HepG2 (cell line): ENCODE data around the gene KATNB1. TPM values are rescaled to one million over a fixed set of nuclear protein-coding genes. Genes with fewer than 3 reads are reported as not detected.

Experiments used
- AKAP8 ChIP-seq: sonication (generic); formaldehyde crosslinking; IDR thresholded peaks from 2 replicates; pipeline ENCODE4 v1.5.1; 2020; ENCODE audit warnings: mild to moderate bottlenecking, missing genetic modification reagents
- CENPX ChIP-seq: sonication (generic); formaldehyde crosslinking; IDR thresholded peaks from 2 replicates; pipeline ENCODE4 v1.9.0; 2021; ENCODE audit warnings: mild to moderate bottlenecking, missing genetic modification reagents, moderate library complexity
- FOXO1 ChIP-seq: sonication (generic); formaldehyde crosslinking; IDR thresholded peaks from 2 replicates; pipeline ENCODE4 v1.4.0; 2020; ENCODE audit warnings: missing genetic modification reagents
- HCFC1 ChIP-seq: fragments of 150-350 bp; IDR thresholded peaks from 2 replicates; pipeline ENCODE4 v1.6.1; 2014; ENCODE audit warnings: low read depth, low read length
- HES4 ChIP-seq: sonication (generic); formaldehyde crosslinking; IDR thresholded peaks from 2 replicates; pipeline ENCODE4 v1.9.0; 2021; ENCODE audit warnings: mild to moderate bottlenecking, missing genetic modification reagents, borderline replicate concordance
- REL ChIP-seq: sonication (generic); formaldehyde crosslinking; conservative IDR thresholded peaks from 2 replicates; pipeline ENCODE4 v1.8.0; 2022; ENCODE audit warnings: mild to moderate bottlenecking, missing genetic modification reagents, moderate library complexity
- SMAD9 ChIP-seq: sonication (generic); formaldehyde crosslinking; IDR thresholded peaks from 2 replicates; pipeline ENCODE4 v1.5.1; 2020; ENCODE audit warnings: mild to moderate bottlenecking, missing genetic modification reagents
- TSC22D2 ChIP-seq: sonication (generic); formaldehyde crosslinking; IDR thresholded peaks from 2 replicates; pipeline ENCODE4 v1.5.1; 2020; ENCODE audit warnings: missing genetic modification reagents, mild to moderate bottlenecking, borderline replicate concordance
- YEATS4 ChIP-seq: sonication (generic); formaldehyde crosslinking; IDR thresholded peaks from 2 replicates; pipeline ENCODE4 v1.4.0; 2020; ENCODE audit warnings: missing genetic modification reagents, borderline replicate concordance
- ZNF101 ChIP-seq: sonication (generic); formaldehyde crosslinking; IDR thresholded peaks from 2 replicates; pipeline ENCODE4 v1.4.0; 2020; ENCODE audit warnings: mild to moderate bottlenecking, low read depth, missing genetic modification reagents, borderline replicate concordance
- ZNF292 ChIP-seq: sonication (generic); formaldehyde crosslinking; IDR thresholded peaks from 2 replicates; pipeline ENCODE4 v1.8.1; 2022; ENCODE audit warnings: mild to moderate bottlenecking, low read depth, missing genetic modification reagents, borderline replicate concordance
- ZNF768 ChIP-seq: sonication (generic); formaldehyde crosslinking; IDR thresholded peaks from 2 replicates; pipeline ENCODE4 v1.4.0; 2020; ENCODE audit warnings: missing genetic modification reagents
- polyA plus RNA-seq, 8 experiments: library from polyadenylated mRNA; depleted of rRNA in 3 of 8; stranded (reverse) in 7 of 8; unstranded in 1 of 8; fragments of >200 nt; fragmentation: Illumina TruSeq in 4 of 8; extraction: Trizol in 4 of 8; gene quantifications; 2 replicates each; pipeline versions ENCODE4 v1.2.1 to v1.2.3, GENCODE V29; 2011 to 2016; ENCODE audit warnings: low read depth in 4 of 8, missing spikeins in 1 of 8, mixed read lengths in 1 of 8; ENCODE audit not compliant: insufficient read depth in 1 of 8
- total RNA-seq, 5 experiments: library from RNA; depleted of rRNA; stranded (reverse); fragments of >200 nt; fragmentation: Illumina TruSeq; extraction: Trizol; gene quantifications; 2 replicates each; pipeline ENCODE4 v1.2.3, GENCODE V29; 2016; ENCODE audit warnings: low read depth in 1 of 5
- TF ChIP-seq, protein P1 (sequence below): sonication (generic); formaldehyde crosslinking; IDR thresholded peaks from 2 replicates; pipeline ENCODE4 v1.4.0; 2020; ENCODE audit warnings: missing genetic modification reagents, mild to moderate bottlenecking, borderline replicate concordance
- TF ChIP-seq, protein P2 (sequence below): sonication (generic); formaldehyde crosslinking; IDR thresholded peaks from 2 replicates; pipeline ENCODE4 v1.4.0; 2020; ENCODE audit warnings: mild to moderate bottlenecking, missing genetic modification reagents

The KATNB1 gene
- total and polyA plus RNA-seq, 2 of the 13 experiments (the other 11 are each of a cell fraction or from before 2014, with no cell fraction given), result 31.5 to 43.5 TPM

DNA sequence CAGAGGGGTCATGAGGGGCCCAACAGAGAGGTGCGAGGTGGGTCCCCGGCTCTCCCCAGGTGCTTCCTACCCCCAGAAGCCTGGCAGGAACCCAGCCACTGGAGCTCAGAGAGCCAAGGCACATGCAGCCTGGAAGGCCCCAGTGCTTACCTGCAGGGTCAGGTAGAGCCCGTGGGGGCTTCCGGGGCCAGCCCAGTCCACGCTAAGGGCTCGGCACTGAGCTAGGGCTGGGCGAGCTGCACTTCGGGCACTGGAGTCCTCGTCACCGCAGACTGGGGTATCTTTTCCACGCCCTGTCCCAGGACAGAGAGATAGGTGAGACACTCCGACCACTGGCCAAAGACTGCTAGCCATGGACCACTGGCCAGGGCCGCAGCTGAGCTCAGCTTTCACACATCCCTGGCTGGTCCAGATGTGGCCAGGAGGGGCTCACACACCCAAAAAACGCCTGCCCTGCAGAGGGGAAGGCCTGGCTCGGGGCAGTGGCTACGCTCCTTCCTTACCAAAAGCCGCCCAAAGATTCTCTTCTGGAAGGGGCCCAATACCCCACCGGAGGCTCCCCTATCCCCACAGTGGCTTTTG, 59.4 kb downstream of the KATNB1 start (continued):
- TF ChIP-seq, protein P1, sequence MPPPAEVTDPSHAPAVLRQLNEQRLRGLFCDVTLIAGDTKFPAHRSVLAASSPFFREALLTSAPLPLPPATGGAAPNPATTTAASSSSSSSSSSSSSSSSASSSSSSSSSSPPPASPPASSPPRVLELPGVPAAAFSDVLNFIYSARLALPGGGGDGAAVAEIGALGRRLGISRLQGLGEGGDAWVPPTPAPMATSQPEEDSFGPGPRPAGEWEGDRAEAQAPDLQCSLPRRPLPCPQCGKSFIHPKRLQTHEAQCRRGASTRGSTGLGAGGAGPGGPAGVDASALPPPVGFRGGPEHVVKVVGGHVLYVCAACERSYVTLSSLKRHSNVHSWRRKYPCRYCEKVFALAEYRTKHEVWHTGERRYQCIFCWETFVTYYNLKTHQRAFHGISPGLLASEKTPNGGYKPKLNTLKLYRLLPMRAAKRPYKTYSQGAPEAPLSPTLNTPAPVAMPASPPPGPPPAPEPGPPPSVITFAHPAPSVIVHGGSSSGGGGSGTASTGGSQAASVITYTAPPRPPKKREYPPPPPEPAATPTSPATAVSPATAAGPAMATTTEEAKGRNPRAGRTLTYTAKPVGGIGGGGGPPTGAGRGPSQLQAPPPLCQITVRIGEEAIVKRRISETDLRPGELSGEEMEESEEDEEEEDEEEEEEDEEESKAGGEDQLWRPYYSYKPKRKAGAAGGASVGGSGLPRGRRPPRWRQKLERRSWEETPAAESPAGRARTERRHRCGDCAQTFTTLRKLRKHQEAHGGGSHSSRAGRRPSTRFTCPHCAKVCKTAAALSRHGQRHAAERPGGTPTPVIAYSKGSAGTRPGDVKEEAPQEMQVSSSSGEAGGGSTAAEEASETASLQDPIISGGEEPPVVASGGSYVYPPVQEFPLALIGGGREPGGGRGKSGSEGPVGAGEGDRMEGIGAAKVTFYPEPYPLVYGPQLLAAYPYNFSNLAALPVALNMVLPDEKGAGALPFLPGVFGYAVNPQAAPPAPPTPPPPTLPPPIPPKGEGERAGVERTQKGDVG (CRISPR knock-in tag), result peak; percentile 12; the same call in 1 of the 2 replicates
- TF ChIP-seq YEATS4 (CRISPR knock-in tag) (no peak), ZNF768 (CRISPR knock-in tag) (0 out of 2 replicates have a peak, but pooled peaks have one; percentile 1), ZNF101 (CRISPR knock-in tag) (no peak), FOXO1 (CRISPR knock-in tag) (no peak), ZNF292 (CRISPR knock-in tag) (0 out of 2 replicates have a peak, but pooled peaks have one; percentile 3), CENPX (CRISPR knock-in tag) (no peak), HES4 (CRISPR knock-in tag) (no peak), TSC22D2 (CRISPR knock-in tag) (no peak), SMAD9 (no peak), AKAP8 (peak; percentile 44; the same call in 1 of the 2 replicates), REL (0 out of 2 replicates have a peak, but pooled peaks have one; percentile 34), HCFC1 (no peak)
- TF ChIP-seq, protein P2, sequence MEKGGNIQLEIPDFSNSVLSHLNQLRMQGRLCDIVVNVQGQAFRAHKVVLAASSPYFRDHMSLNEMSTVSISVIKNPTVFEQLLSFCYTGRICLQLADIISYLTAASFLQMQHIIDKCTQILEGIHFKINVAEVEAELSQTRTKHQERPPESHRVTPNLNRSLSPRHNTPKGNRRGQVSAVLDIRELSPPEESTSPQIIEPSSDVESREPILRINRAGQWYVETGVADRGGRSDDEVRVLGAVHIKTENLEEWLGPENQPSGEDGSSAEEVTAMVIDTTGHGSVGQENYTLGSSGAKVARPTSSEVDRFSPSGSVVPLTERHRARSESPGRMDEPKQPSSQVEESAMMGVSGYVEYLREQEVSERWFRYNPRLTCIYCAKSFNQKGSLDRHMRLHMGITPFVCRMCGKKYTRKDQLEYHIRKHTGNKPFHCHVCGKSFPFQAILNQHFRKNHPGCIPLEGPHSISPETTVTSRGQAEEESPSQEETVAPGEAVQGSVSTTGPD (CRISPR knock-in tag), result no peak
- TF ChIP-seq, all 625 proteins: peak for 10
